Neural cell (in vitro differentiated cells): ENCODE data around the gene CRADD.

Experiments used
- EP300 ChIP-seq: fragments of 450-650 bp; conservative IDR thresholded peaks from 2 replicates; pipeline ENCODE4 v1.6.1; 2014; ENCODE audit warnings: antibody characterized with exemption, mild to moderate bottlenecking, moderate library complexity; ENCODE audit not compliant: poor library complexity, severe bottlenecking
- EZH2 ChIP-seq: fragments of 200-600, 300-800 bp; shearing (Covaris generic), sonication (generic); IDR thresholded peaks from 2 replicates; pipeline ENCODE4 v1.6.1; 2014; ENCODE audit warnings: antibody characterized with exemption, low read length, borderline replicate concordance, mild to moderate bottlenecking; ENCODE audit not compliant: insufficient read depth, poor library complexity, severe bottlenecking
- POLR2AphosphoS5 ChIP-seq: IDR thresholded peaks from 2 replicates; pipeline ENCODE4 v1.6.1; 2012
- RAD21 ChIP-seq: fragments of 450-650 bp; conservative IDR thresholded peaks from 2 replicates; pipeline ENCODE4 v1.6.1; 2014; ENCODE audit warnings: antibody characterized with exemption, mild to moderate bottlenecking, moderate library complexity
- SMC3 ChIP-seq: fragments of 450-650 bp; conservative IDR thresholded peaks from 2 replicates; pipeline ENCODE4 v1.6.1; 2014; ENCODE audit warnings: antibody characterized with exemption, mild to moderate bottlenecking, moderate library complexity; ENCODE audit not compliant: poor library complexity
- TF ChIP-seq, protein P1 (sequence below): fragments of 450-650 bp; IDR thresholded peaks from 2 replicates; pipeline ENCODE4 v1.5.1; 2014; ENCODE audit warnings: antibody characterized with exemption, mild to moderate bottlenecking, moderate library complexity; ENCODE audit not compliant: poor library complexity, severe bottlenecking

DNA sequence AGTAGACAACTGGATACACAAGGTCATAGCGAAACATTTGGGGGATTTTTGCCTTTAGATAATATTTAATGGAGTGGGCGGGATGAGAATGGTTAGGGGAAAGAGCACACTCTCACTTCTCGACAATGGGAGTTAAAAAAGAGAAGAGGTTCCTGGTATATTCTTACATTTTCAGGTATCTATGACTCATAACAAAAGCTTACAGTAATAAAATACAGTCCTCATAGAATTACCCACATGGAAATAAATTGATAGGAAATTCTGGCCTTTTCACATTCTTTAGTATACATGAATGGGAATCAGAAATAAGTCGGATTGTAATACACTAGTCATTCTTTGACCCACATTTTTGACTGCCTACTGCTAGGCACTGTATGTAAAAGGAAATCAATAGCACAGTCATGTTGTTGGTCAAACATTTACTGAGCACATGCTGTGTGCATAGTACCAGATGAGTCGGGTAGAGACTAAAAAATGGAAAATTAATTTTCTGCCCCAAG, 8.2 kb upstream of the CRADD start:
- TF ChIP-seq, protein P1, sequence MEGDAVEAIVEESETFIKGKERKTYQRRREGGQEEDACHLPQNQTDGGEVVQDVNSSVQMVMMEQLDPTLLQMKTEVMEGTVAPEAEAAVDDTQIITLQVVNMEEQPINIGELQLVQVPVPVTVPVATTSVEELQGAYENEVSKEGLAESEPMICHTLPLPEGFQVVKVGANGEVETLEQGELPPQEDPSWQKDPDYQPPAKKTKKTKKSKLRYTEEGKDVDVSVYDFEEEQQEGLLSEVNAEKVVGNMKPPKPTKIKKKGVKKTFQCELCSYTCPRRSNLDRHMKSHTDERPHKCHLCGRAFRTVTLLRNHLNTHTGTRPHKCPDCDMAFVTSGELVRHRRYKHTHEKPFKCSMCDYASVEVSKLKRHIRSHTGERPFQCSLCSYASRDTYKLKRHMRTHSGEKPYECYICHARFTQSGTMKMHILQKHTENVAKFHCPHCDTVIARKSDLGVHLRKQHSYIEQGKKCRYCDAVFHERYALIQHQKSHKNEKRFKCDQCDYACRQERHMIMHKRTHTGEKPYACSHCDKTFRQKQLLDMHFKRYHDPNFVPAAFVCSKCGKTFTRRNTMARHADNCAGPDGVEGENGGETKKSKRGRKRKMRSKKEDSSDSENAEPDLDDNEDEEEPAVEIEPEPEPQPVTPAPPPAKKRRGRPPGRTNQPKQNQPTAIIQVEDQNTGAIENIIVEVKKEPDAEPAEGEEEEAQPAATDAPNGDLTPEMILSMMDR = no peak
- TF ChIP-seq EP300 (no peak), RAD21 (no peak), EZH2 (no peak), SMC3 (no peak), POLR2AphosphoS5 (no peak)
